Naive thymus-derived CD4-positive, alpha-beta T cell (primary cell): ENCODE data around the gene ADGRB2. TPM values are rescaled to one million over a fixed set of nuclear protein-coding genes. Genes with fewer than 3 reads are reported as not detected.

Experiments
- ATAC-seq: fragments of 150-1000 bp; cut with Tn5 transposase; 2 replicates; pipeline ENCODE4 v1.10.0; 2021; ENCODE audit warnings: mild to moderate bottlenecking, moderate library complexity
- CTCF ChIA-PET: fragments of 350-600 bp; sonication (Branson Sonifier 250); formaldehyde crosslinking; loops from one replicate; lab custom pipeline; 2021; ENCODE audit warnings: antibody characterized with exemption; lab: Charles Lee
- POLR2A ChIA-PET: fragments of 350-600 bp; sonication (Branson Sonifier 250); formaldehyde crosslinking; loops from one replicate; lab custom pipeline; 2021; ENCODE audit warnings: antibody characterized with exemption, inconsistent platforms; lab: Charles Lee
- DNase-seq, 9 donors: peaks; one replicate each; pipeline versions ENCODE4 v3.0.0 to v3.0.0-alpha.2; 2020 to 2022; ENCODE audit warnings: mixed read lengths in 1 of 9
- H3K27ac ChIP-seq: one replicate; pipeline ENCODE4 v1.7.0; 2013; ENCODE audit warnings: mild to moderate bottlenecking, low read depth, low read length, moderate library complexity
- H3K27me3 ChIP-seq, 2 donors: one replicate each; pipeline ENCODE4 v1.7.0; 2013; ENCODE audit warnings: low read length in 2 of 2, mild to moderate bottlenecking in 2 of 2, moderate library complexity in 2 of 2; ENCODE audit not compliant: control insufficient read depth in 2 of 2, insufficient read depth in 2 of 2
- H3K36me3 ChIP-seq, 3 experiments: 1 replicate in 2 of 3; 2 replicates in 1 of 3; pipeline ENCODE4 v1.7.0; 2013; ENCODE audit warnings: low read length in 3 of 3, mild to moderate bottlenecking in 3 of 3, moderate library complexity in 1 of 3; ENCODE audit not compliant: insufficient read depth in 3 of 3, control insufficient read depth in 2 of 3
- H3K4me1 ChIP-seq, 2 donors: one replicate each; pipeline ENCODE4 v1.7.0; 2013; ENCODE audit warnings: low read length in 2 of 2, mild to moderate bottlenecking in 2 of 2, moderate library complexity in 1 of 2; ENCODE audit not compliant: control insufficient read depth in 2 of 2, insufficient read depth in 2 of 2
- H3K4me3 ChIP-seq: 2 replicates; pipeline ENCODE4 v1.7.0; 2013; ENCODE audit warnings: mild to moderate bottlenecking, low read length
- H3K9me3 ChIP-seq, 3 experiments: 1 replicate in 2 of 3; 2 replicates in 1 of 3; pipeline ENCODE4 v1.7.0; 2013; ENCODE audit warnings: low read length in 3 of 3; ENCODE audit not compliant: control insufficient read depth in 2 of 3
- H3K27ac Mint-ChIP-seq, 9 donors: one replicate each; pipeline ENCODE4 v1.8.0; 2020 to 2022; ENCODE audit warnings: mixed read lengths in 9 of 9, mild to moderate bottlenecking in 8 of 9, moderate library complexity in 5 of 9, inconsistent platforms in 2 of 9
- H3K27me3 Mint-ChIP-seq, 5 donors: one replicate each; pipeline ENCODE4 v1.8.0; 2021 to 2022; ENCODE audit warnings: mixed read lengths in 5 of 5, mild to moderate bottlenecking in 1 of 5
- H3K36me3 Mint-ChIP-seq, 5 donors: one replicate each; pipeline ENCODE4 v1.8.0; 2020 to 2022; ENCODE audit warnings: mixed read lengths in 5 of 5, mild to moderate bottlenecking in 3 of 5, inconsistent platforms in 1 of 5
- H3K4me1 Mint-ChIP-seq, 7 donors: one replicate each; pipeline ENCODE4 v1.8.0; 2020 to 2022; ENCODE audit warnings: mixed read lengths in 7 of 7, mild to moderate bottlenecking in 3 of 7, inconsistent platforms in 1 of 7
- H3K4me3 Mint-ChIP-seq, 10 donors: one replicate each; pipeline ENCODE4 v1.8.0; 2020 to 2022; ENCODE audit warnings: mild to moderate bottlenecking in 10 of 10, mixed read lengths in 10 of 10, moderate library complexity in 6 of 10, inconsistent platforms in 2 of 10
- H3K9me3 Mint-ChIP-seq, 11 donors: one replicate each; pipeline ENCODE4 v1.8.0; 2020 to 2022; ENCODE audit warnings: mixed read lengths in 11 of 11, mild to moderate bottlenecking in 4 of 11, inconsistent platforms in 1 of 11, moderate library complexity in 1 of 11
- intact Hi-C, 2 donors: fragments of 100-400 bp; cut with micrococcal nuclease; formaldehyde crosslinking; loops; one replicate each; pipeline ENCODE4 v1.15.1; 2023
- polyA plus RNA-seq, 2 donors: library from polyadenylated mRNA; unstranded; fragments of 300-500 nt; fragmentation: Illumina TruSeq; gene quantifications; one replicate each; pipeline ENCODE4 v1.2.3, GENCODE V29; 2021
- total RNA-seq, 6 experiments: library from RNA in 5 of 6; stranded (reverse) in 5 of 6; gene quantifications; 1 replicate in 5 of 6; 2 replicates in 1 of 6; pipeline ENCODE4 v1.2.3 and lab custom pipeline; 2021 to 2026

The ADGRB2 gene
- total and polyA plus RNA-seq, 7 experiments from 2014 or later, result 0.11 to 4.3 (median 0.43) TPM; not detected in 2

GRCh38 chr1:31769720-31770390, 5.7 kb upstream of the ADGRB2 start:
- peaks cover 22 to 47% (median 38%) of the 10 kb centered on the region in 7 donors for H3K4me1 Mint-ChIP-seq
- H3K36me3 ChIP-seq, result no peaks in the 10 kb centered on the region
- no peaks in the 10 kb centered on the region for H3K9me3 Mint-ChIP-seq
- CTCF ChIA-PET, result no interaction called here
- H3K9me3 ChIP-seq, result no peaks in the 10 kb centered on the region
- no peaks in the 10 kb centered on the region for H3K27me3 ChIP-seq
- POLR2A ChIA-PET, result interaction anchor here (0.7 to 1.3 kb wide), 2 partner anchors 188 to 403 kb away, joined by 3 read pairs; no protein-coding TSS in a partner anchor
- peaks cover 12 to 81% (median 20%) of the 10 kb centered on the region in 5 donors for H3K27me3 Mint-ChIP-seq
- peak overlapping the region in 5 of 9 donors; percentile 12 to 66 (median 47) for H3K27ac Mint-ChIP-seq
- H3K27ac ChIP-seq, result no peak overlapping the region
- DNase-seq (no peak), ATAC-seq (no peak)
- peaks cover 6 to 17% of the 10 kb centered on the region in 2 donors for H3K4me1 ChIP-seq
- H3K36me3 Mint-ChIP-seq, result peaks cover 0 to 2% (median 0%) of the 10 kb centered on the region in 5 donors
- intact Hi-C loops, result loop anchor here in 1 of 2 donors (10.0 kb wide), 1 partner anchor 625 kb away; the partner anchor contains the start of gene BSDC1
- peak overlapping the region in 3 of 10 donors; percentile 14 to 97 (median 56) for H3K4me3 Mint-ChIP-seq
- H3K4me3 ChIP-seq, result no peak overlapping the region

- H3K9me3 ChIP-seq, result no peaks in the 10 kb centered on the region
- Mint-ChIP-seq H3K27ac (peak overlapping the region in 4 of 9 donors; percentile 12 to 66 (median 21)), H3K36me3 (peaks cover 0 to 2% (median 0%) of the 10 kb centered on the region in 5 donors), H3K9me3 (no peaks in the 10 kb centered on the region), H3K4me3 (peak overlapping the region in 1 of 10 donors; percentile 14), H3K4me1 (peaks cover 26 to 52% (median 42%) of the 10 kb centered on the region in 7 donors), H3K27me3 (peaks cover 5 to 79% (median 12%) of the 10 kb centered on the region in 5 donors)
- H3K27ac ChIP-seq, result no peak overlapping the region
- H3K27me3 ChIP-seq, result no peaks in the 10 kb centered on the region
- no peaks in the 10 kb centered on the region for H3K36me3 ChIP-seq
- ChIA-PET POLR2A (interaction anchor here (0.6 to 0.7 kb wide), 2 partner anchors 403 to 583 kb away, joined by 3 to 5 read pairs; no protein-coding TSS in a partner anchor), CTCF (no interaction called here)
- intact Hi-C loops, result loop anchor here in 1 of 2 donors (10.0 kb wide), 1 partner anchor 626 kb away; the partner anchor contains the start of gene BSDC1
- no peak for DNase-seq
- H3K4me3 ChIP-seq, result no peak overlapping the region
- ATAC-seq, result no peak
- H3K4me1 ChIP-seq, result peaks cover 6 to 22% of the 10 kb centered on the region in 2 donors
These were observed 5.0 kb upstream of the ADGRB2 start for GRCh38 chr1:31768939-31769704.

- Histone ChIP-seq H3K27ac (no peak overlapping the region), H3K36me3 (no peaks in the 10 kb centered on the region), H3K4me3 (no peak overlapping the region), H3K9me3 (no peaks in the 10 kb centered on the region), H3K27me3 (no peaks in the 10 kb centered on the region), H3K4me1 (peaks cover 7 to 24% of the 10 kb centered on the region in 2 donors)
- ChIA-PET CTCF (no interaction called here), POLR2A (interaction anchor here (0.6 kb wide), 1 partner anchor 584 kb away, joined by 5 read pairs; no protein-coding TSS in a partner anchor)
- Mint-ChIP-seq H3K27me3 (peaks cover under 1 to 74% (median 7%) of the 10 kb centered on the region in 5 donors), H3K27ac (peak overlapping the region in 2 of 9 donors; percentile 21 to 32), H3K36me3 (peaks cover 0 to 2% (median 0%) of the 10 kb centered on the region in 5 donors), H3K9me3 (no peaks in the 10 kb centered on the region), H3K4me1 (peaks cover 27 to 52% (median 44%) of the 10 kb centered on the region in 7 donors), H3K4me3 (no peak overlapping the region)
- no peak for DNase-seq
- intact Hi-C loops, result loop anchor here in 1 of 2 donors (10.0 kb wide), 1 partner anchor 626 kb away; the partner anchor contains the start of gene BSDC1
- no peak for ATAC-seq
These were observed 4.3 kb upstream of the ADGRB2 start for GRCh38 chr1:31768407-31768907.

- DNase-seq (no peak), ATAC-seq (no peak)
- Mint-ChIP-seq H3K27me3 (peaks cover 0 to 75% (median 7%) of the 10 kb centered on the region in 5 donors), H3K36me3 (peaks cover 0 to 2% (median 0%) of the 10 kb centered on the region in 5 donors), H3K4me3 (no peak overlapping the region), H3K9me3 (no peaks in the 10 kb centered on the region), H3K27ac (no peak overlapping the region), H3K4me1 (peaks cover 22 to 49% (median 44%) of the 10 kb centered on the region in 7 donors)
- Histone ChIP-seq H3K36me3 (no peaks in the 10 kb centered on the region), H3K9me3 (no peaks in the 10 kb centered on the region), H3K4me1 (peaks cover 12 to 27% of the 10 kb centered on the region in 2 donors), H3K4me3 (no peak overlapping the region), H3K27ac (no peak overlapping the region), H3K27me3 (no peaks in the 10 kb centered on the region)
- POLR2A ChIA-PET, result interaction anchor here (0.7 kb wide), 1 partner anchor 22 kb away, joined by 3 read pairs; no protein-coding TSS in a partner anchor
- CTCF ChIA-PET, result interaction anchor here (1.1 kb wide), 1 partner anchor 22 kb away, joined by 5 read pairs; no protein-coding TSS in a partner anchor
- intact Hi-C loops, result loop anchor here in 1 of 2 donors (10.0 kb wide), 1 partner anchor 628 kb away; the partner anchor contains the start of gene BSDC1
These were observed 3.1 kb upstream of the ADGRB2 start for GRCh38 chr1:31767225-31767624.

- no peak overlapping the region for H3K4me3 ChIP-seq
- no peak overlapping the region for H3K27ac ChIP-seq
- Mint-ChIP-seq H3K4me3 (peak overlapping the region in 1 of 10 donors; percentile 20), H3K36me3 (peaks cover 0 to 2% (median 0%) of the 10 kb centered on the region in 5 donors), H3K4me1 (peaks cover 6 to 46% (median 38%) of the 10 kb centered on the region in 7 donors), H3K27ac (no peak overlapping the region), H3K9me3 (no peaks in the 10 kb centered on the region), H3K27me3 (peaks cover 0 to 73% (median 4%) of the 10 kb centered on the region in 5 donors)
- DNase-seq (no peak), ATAC-seq (no peak)
- H3K27me3 ChIP-seq, result no peaks in the 10 kb centered on the region
- intact Hi-C loops, result loop anchor here (1.0 to 10.0 kb wide), 3 partner anchors 24 to 629 kb away; partner anchors contain the start of gene BSDC1 (in 1 of the 2)
- H3K9me3 ChIP-seq, result no peaks in the 10 kb centered on the region
- no peaks in the 10 kb centered on the region for H3K36me3 ChIP-seq
- peaks cover 23 to 32% of the 10 kb centered on the region in 2 donors for H3K4me1 ChIP-seq
- ChIA-PET CTCF (interaction anchor here (5.4 kb wide), 1 partner anchor 24 kb away, joined by 35 read pairs; no protein-coding TSS in a partner anchor), POLR2A (interaction anchor here (2.2 kb wide), 1 partner anchor 23 kb away, joined by 6 read pairs; no protein-coding TSS in a partner anchor)
These were observed 1.4 kb upstream of the ADGRB2 start for GRCh38 chr1:31765516-31765915.
